Trophoblast cell (in vitro differentiated cells and primary cell): ENCODE measurements around the gene PLA2G2C. TPM values are rescaled to one million over a fixed set of nuclear protein-coding genes. Genes with fewer than 3 reads are reported as not detected.

Source experiments
- DNase-seq, 2 donors: peaks; one replicate each; pipeline ENCODE4 v3.0.0-alpha.2; 2016
- H2AFZ ChIP-seq: 2 replicates; pipeline ENCODE4 v1.6.1; 2013; ENCODE audit warnings: low read length, moderate library complexity, mild to moderate bottlenecking; ENCODE audit not compliant: insufficient read depth, poor library complexity
- H2AK5ac ChIP-seq: 2 replicates; pipeline ENCODE4 v1.6.1; 2013; ENCODE audit warnings: mild to moderate bottlenecking, low read length
- H2BK120ac ChIP-seq: 2 replicates; pipeline ENCODE4 v1.6.1; 2013; ENCODE audit warnings: low read length, mild to moderate bottlenecking, moderate library complexity; ENCODE audit not compliant: insufficient read depth, poor library complexity
- H2BK12ac ChIP-seq: 2 replicates; pipeline ENCODE4 v1.6.1; 2013; ENCODE audit warnings: mild to moderate bottlenecking, low read length, moderate library complexity
- H2BK5ac ChIP-seq: 2 replicates; pipeline ENCODE4 v1.6.1; 2013; ENCODE audit warnings: low read length, low read depth, moderate library complexity, mild to moderate bottlenecking; ENCODE audit not compliant: poor library complexity
- H3K14ac ChIP-seq: 2 replicates; pipeline ENCODE4 v1.6.1; 2013; ENCODE audit warnings: mild to moderate bottlenecking, low read length
- H3K18ac ChIP-seq: 2 replicates; pipeline ENCODE4 v1.6.1; 2013; ENCODE audit warnings: mild to moderate bottlenecking, low read length
- H3K23ac ChIP-seq: 2 replicates; pipeline ENCODE4 v1.6.1; 2013; ENCODE audit warnings: low read length
- H3K27ac ChIP-seq: 2 replicates; pipeline ENCODE4 v1.5.1; 2013; ENCODE audit warnings: low read depth, mild to moderate bottlenecking, inconsistent platforms, low read length, moderate library complexity
- H3K27me3 ChIP-seq: 2 replicates; pipeline ENCODE4 v1.6.1; 2013; ENCODE audit warnings: inconsistent platforms, mild to moderate bottlenecking, low read length, moderate library complexity; ENCODE audit not compliant: insufficient read depth
- H3K36me3 ChIP-seq, 2 experiments: 1 replicate in 1 of 2; 2 replicates in 1 of 2; pipeline ENCODE4 v1.6.1; 2013; ENCODE audit warnings: low read length in 2 of 2, mild to moderate bottlenecking in 2 of 2, moderate library complexity in 1 of 2; ENCODE audit not compliant: insufficient read depth in 2 of 2, control insufficient read depth in 1 of 2
- H3K4ac ChIP-seq: 2 replicates; pipeline ENCODE4 v1.6.1; 2013; ENCODE audit warnings: low read depth, mild to moderate bottlenecking, low read length, moderate library complexity
- H3K4me1 ChIP-seq, 2 experiments: 1 replicate in 1 of 2; 2 replicates in 1 of 2; pipeline ENCODE4 v1.6.1; 2013; ENCODE audit warnings: low read length in 2 of 2, mild to moderate bottlenecking in 2 of 2, moderate library complexity in 1 of 2; ENCODE audit not compliant: insufficient read depth in 2 of 2, control insufficient read depth in 1 of 2
- H3K4me2 ChIP-seq: 2 replicates; pipeline ENCODE4 v1.6.1; 2013; ENCODE audit warnings: inconsistent platforms, mild to moderate bottlenecking, low read length, moderate library complexity
- H3K4me3 ChIP-seq: 2 replicates; pipeline ENCODE4 v1.5.1; 2013; ENCODE audit warnings: mild to moderate bottlenecking, low read depth, low read length, inconsistent platforms
- H3K79me1 ChIP-seq: one replicate; pipeline ENCODE4 v1.6.1; 2013; ENCODE audit warnings: low read length
- H3K79me2 ChIP-seq: 2 replicates; pipeline ENCODE4 v1.6.1; 2013; ENCODE audit warnings: low read length, mild to moderate bottlenecking; ENCODE audit not compliant: control insufficient read depth, insufficient read depth, poor library complexity
- H3K9ac ChIP-seq: 2 replicates; pipeline ENCODE4 v1.6.1; 2013; ENCODE audit warnings: mild to moderate bottlenecking, low read length
- H3K9me3 ChIP-seq: 2 replicates; pipeline ENCODE4 v1.6.1; 2013; ENCODE audit warnings: low read depth, mild to moderate bottlenecking, control low read depth, inconsistent platforms, low read length; ENCODE audit not compliant: insufficient read depth
- H4K12ac ChIP-seq: 2 replicates; pipeline ENCODE4 v1.6.1; 2013; ENCODE audit warnings: low read depth, mild to moderate bottlenecking, low read length, moderate library complexity
- H4K8ac ChIP-seq: 2 replicates; pipeline ENCODE4 v1.6.1; 2013; ENCODE audit warnings: low read depth, mild to moderate bottlenecking, low read length, moderate library complexity
- H4K91ac ChIP-seq: one replicate; pipeline ENCODE4 v1.6.1; 2013; ENCODE audit warnings: low read depth, mild to moderate bottlenecking, low read length, moderate library complexity
- WGBS: extraction: QIAGEN DNeasy Blood & Tissue Kit; methylation state at CpG from one replicate; pipeline ENCODE4 v1.1.7; 2013; ENCODE audit warnings: missing lambda C conversion rate; ENCODE audit not compliant: insufficient read length, insufficient coverage; ENCODE audit errors: extremely low coverage; 5-methylcytosine and 5-hydroxymethylcytosine counted together
- polyA plus RNA-seq: library from polyadenylated mRNA; stranded (reverse); fragments of 200-250 nt; gene quantifications from 2 replicates; pipeline ENCODE4 v1.2.3, GENCODE V29; 2013

The PLA2G2C gene
- polyA plus RNA-seq, result not detected in 2 replicates

- Histone ChIP-seq H3K4me2 (peak within 1 kb of the TSS; percentile 73), H3K14ac (peak within 1 kb of the TSS; percentile 52), H3K9me3 (no peaks in the 10 kb centered on the region), H3K18ac (peak within 1 kb of the TSS; percentile 65), H2AFZ (peak within 1 kb of the TSS; percentile 77), H3K36me3 (no peaks in the 10 kb centered on the region), H4K8ac (peak within 1 kb of the TSS; percentile 74), H3K27me3 (no peaks in the 10 kb centered on the region), H3K27ac (peak within 1 kb of the TSS; percentile 4), H4K91ac (peak within 1 kb of the TSS; percentile 81), H2BK12ac (no peak within 1 kb of the TSS), H2BK5ac (peak within 1 kb of the TSS; percentile 29), H3K23ac (no peak within 1 kb of the TSS), H3K79me1 (peaks cover 11% of the 10 kb centered on the region), H3K4me1 (peaks cover 13 to 25% of the 10 kb centered on the region in 2 experiments), H3K4me3 (peak within 1 kb of the TSS; percentile 47), H3K9ac (no peak within 1 kb of the TSS), H4K12ac (peak within 1 kb of the TSS; percentile 73), H3K79me2 (no peaks in the 10 kb centered on the region), H3K4ac (no peak within 1 kb of the TSS), H2BK120ac (peak within 1 kb of the TSS; percentile 46), H2AK5ac (no peak within 1 kb of the TSS)
- WGBS, result no CpG with 5 or more reads among the region's 52 CpGs
- peak; percentile 13 to 25 for DNase-seq
Observed at GRCh38 chr1:20185834-20186782, at the start of gene PLA2G2C, which contains the start of gene UBXN10. TSS of gene PLA2G2C (minus strand) at chr1:20186518. CDS start at chr1:20177363, 9,155 bp downstream. TSS of gene UBXN10 (plus strand) at chr1:20186096. CDS start at chr1:20190562, 4,466 bp downstream.

- Histone ChIP-seq H3K4me2 (no peak overlapping the region), H3K27ac (no peak overlapping the region), H2BK120ac (no peak overlapping the region), H3K27me3 (no peaks in the 10 kb centered on the region), H4K91ac (no peak overlapping the region), H2AFZ (no peak overlapping the region), H3K14ac (no peak overlapping the region), H4K8ac (no peak overlapping the region), H3K79me2 (no peaks in the 10 kb centered on the region), H3K36me3 (no peaks in the 10 kb centered on the region), H3K23ac (no peak overlapping the region), H3K79me1 (peaks cover 16% of the 10 kb centered on the region), H2BK12ac (peak overlapping the region; percentile 68), H3K4me1 (peaks cover 11 to 24% of the 10 kb centered on the region in 2 experiments), H3K4ac (no peak overlapping the region), H3K9ac (no peak overlapping the region), H3K9me3 (peaks cover 2% of the 10 kb centered on the region), H2BK5ac (no peak overlapping the region), H2AK5ac (no peak overlapping the region), H4K12ac (no peak overlapping the region), H3K18ac (no peak overlapping the region), H3K4me3 (no peak overlapping the region)
- no CpG with 5 or more reads among the region's 6 CpGs for WGBS
- DNase-seq, result peak in 1 of 2 donors; percentile 47
Observed at GRCh38 chr1:20234788-20235535, 48.6 kb upstream of the PLA2G2C start.

DNA sequence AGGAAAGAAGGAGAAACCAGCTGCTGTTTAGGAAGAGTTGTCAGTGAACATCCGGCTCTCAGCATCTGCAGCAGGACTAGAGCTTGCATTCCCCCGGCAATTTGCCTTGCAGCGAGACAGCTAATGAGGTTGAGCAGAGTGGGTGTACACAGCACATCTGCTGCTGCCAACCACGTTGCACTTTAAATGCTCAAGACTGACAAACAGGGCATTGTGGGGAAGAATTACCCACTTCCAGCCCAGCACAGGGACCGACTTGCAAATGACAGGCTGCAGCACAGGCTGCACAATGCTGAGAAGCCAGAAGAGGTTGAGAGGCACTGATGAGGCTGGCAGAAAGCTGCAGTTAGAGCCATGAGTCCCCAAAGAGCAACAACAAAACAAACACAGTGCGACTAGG, 47.5 kb upstream of the PLA2G2C start:
- H2BK120ac ChIP-seq, result peak overlapping the region; percentile 79
- peaks cover 2% of the 10 kb centered on the region for H3K9me3 ChIP-seq
- peak in 1 of 2 donors; percentile 28 for DNase-seq
- peaks cover 16% of the 10 kb centered on the region for H3K79me1 ChIP-seq
- H3K27me3 ChIP-seq, result no peaks in the 10 kb centered on the region
- no peaks in the 10 kb centered on the region for H3K36me3 ChIP-seq
- H3K4ac ChIP-seq, result no peak overlapping the region
- peak overlapping the region; percentile 32 for H4K8ac ChIP-seq
- H4K91ac ChIP-seq, result peak overlapping the region; percentile 45
- H2AFZ ChIP-seq, result peak overlapping the region; percentile 3
- no peak overlapping the region for H3K9ac ChIP-seq
- H3K79me2 ChIP-seq, result no peaks in the 10 kb centered on the region
- peak overlapping the region; percentile 78 for H2BK12ac ChIP-seq
- WGBS, result no CpG with 5 or more reads among the region's 6 CpGs
- peak overlapping the region; percentile 69 for H3K14ac ChIP-seq
- peak overlapping the region; percentile 18 for H3K27ac ChIP-seq
- peak overlapping the region; percentile 52 for H2BK5ac ChIP-seq
- no peak overlapping the region for H3K23ac ChIP-seq
- H3K18ac ChIP-seq, result peak overlapping the region; percentile 38
- no peak overlapping the region for H3K4me2 ChIP-seq
- H3K4me1 ChIP-seq, result peaks cover 11 to 25% of the 10 kb centered on the region in 2 experiments
- no peak overlapping the region for H4K12ac ChIP-seq
- H3K4me3 ChIP-seq, result no peak overlapping the region
- H2AK5ac ChIP-seq, result peak overlapping the region; percentile 5

DNA sequence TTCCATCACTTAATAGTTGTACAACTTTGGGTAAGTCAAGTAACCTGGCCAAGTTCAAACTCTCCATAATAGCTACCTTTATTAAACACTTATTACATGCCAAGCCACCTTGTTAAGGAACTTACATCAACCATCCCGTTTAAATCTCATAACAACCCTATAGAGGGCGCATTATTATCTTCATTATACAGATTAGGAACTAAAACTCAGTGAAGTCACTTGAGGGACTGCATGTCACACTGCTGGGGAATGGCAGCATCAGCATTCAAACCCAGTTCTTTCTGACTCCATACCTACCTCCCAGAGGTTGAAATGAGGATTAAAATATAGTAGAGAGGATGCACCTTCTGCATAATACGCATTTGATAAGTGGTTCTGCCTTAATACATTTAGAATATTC, 47.1 kb upstream of the PLA2G2C start:
- peaks cover 14% of the 10 kb centered on the region for H3K79me1 ChIP-seq
- no peaks in the 10 kb centered on the region for H3K27me3 ChIP-seq
- peak overlapping the region; percentile 83 for H3K27ac ChIP-seq
- no peak overlapping the region for H3K4me3 ChIP-seq
- no peak overlapping the region for H3K23ac ChIP-seq
- H2AFZ ChIP-seq, result no peak overlapping the region
- no peak overlapping the region for H3K4me2 ChIP-seq
- no CpG with 5 or more reads among the region's 3 CpGs for WGBS
- no peak overlapping the region for H3K18ac ChIP-seq
- no peak overlapping the region for H2AK5ac ChIP-seq
- no peak overlapping the region for H4K8ac ChIP-seq
- H4K91ac ChIP-seq, result peak overlapping the region; percentile 44
- no peak overlapping the region for H3K9ac ChIP-seq
- DNase-seq, result peak in 1 of 2 donors; percentile 64
- no peaks in the 10 kb centered on the region for H3K79me2 ChIP-seq
- no peak overlapping the region for H4K12ac ChIP-seq
- peak overlapping the region; percentile 87 for H2BK120ac ChIP-seq
- peak overlapping the region; percentile 88 for H2BK12ac ChIP-seq
- peak overlapping the region; percentile 84 for H2BK5ac ChIP-seq
- peak overlapping the region; percentile 45 for H3K14ac ChIP-seq
- no peak overlapping the region for H3K4ac ChIP-seq
- H3K4me1 ChIP-seq, result peaks cover 9 to 24% of the 10 kb centered on the region in 2 experiments
- H3K9me3 ChIP-seq, result peaks cover 2% of the 10 kb centered on the region
- no peaks in the 10 kb centered on the region for H3K36me3 ChIP-seq
